HepG2 (cell line): ENCODE results near the gene TAF11. TPM values are rescaled to one million over a fixed set of nuclear protein-coding genes. Genes with fewer than 3 reads are reported as not detected.
A peak's percentile ranks its signal among the peaks of the same experiment; 100 is the strongest.

ENCODE experiments used
- ATM ChIP-seq: fragments of 450-650 bp; IDR thresholded peaks from 2 replicates; pipeline ENCODE4 v1.7.1; 2017; ENCODE audit warnings: mild to moderate bottlenecking, borderline replicate concordance
- CBX1 ChIP-seq: IDR thresholded peaks from one replicate; pipeline ENCODE4 v1.6.1; 2016; ENCODE audit warnings: antibody characterized with exemption, low read depth
- CEBPG ChIP-seq: IDR thresholded peaks from 2 replicates; pipeline ENCODE4 v1.6.1; 2016
- HOXA9 ChIP-seq: sonication (generic); formaldehyde crosslinking; IDR thresholded peaks from 2 replicates; pipeline ENCODE4 v1.8.1; 2022; ENCODE audit warnings: missing genetic modification reagents, mild to moderate bottlenecking, moderate library complexity, borderline replicate concordance
- KAT7 ChIP-seq: IDR thresholded peaks from 2 replicates; pipeline ENCODE4 v1.6.1; 2018; ENCODE audit warnings: borderline replicate concordance, missing compliant biosample characterization
- RFXANK ChIP-seq: IDR thresholded peaks from 2 replicates; pipeline ENCODE4 v1.6.1; 2016
- SSRP1 ChIP-seq: IDR thresholded peaks from 2 replicates; pipeline ENCODE4 v1.6.1; 2016; ENCODE audit warnings: control low read depth
- TFDP2 ChIP-seq: sonication (generic); formaldehyde crosslinking; IDR thresholded peaks from 2 replicates; pipeline ENCODE4 v1.4.0; 2020; ENCODE audit warnings: missing genetic modification reagents
- ZBTB21 ChIP-seq: sonication (generic); formaldehyde crosslinking; IDR thresholded peaks from 2 replicates; pipeline ENCODE4 v1.4.0; 2020; ENCODE audit warnings: missing genetic modification reagents
- ZBTB39 ChIP-seq: sonication (generic); formaldehyde crosslinking; IDR thresholded peaks from 2 replicates; pipeline ENCODE4 v1.5.0; 2020; ENCODE audit warnings: missing genetic modification reagents
- ZNF205 ChIP-seq: IDR thresholded peaks from 2 replicates; pipeline ENCODE4 v1.6.1; 2018; ENCODE audit warnings: missing biosample characterization, missing genetic modification reagents
- ZNF768 ChIP-seq: sonication (generic); formaldehyde crosslinking; IDR thresholded peaks from 2 replicates; pipeline ENCODE4 v1.4.0; 2020; ENCODE audit warnings: missing genetic modification reagents
- ZNF781 ChIP-seq: sonication (generic); formaldehyde crosslinking; IDR thresholded peaks from 2 replicates; pipeline ENCODE4 v1.5.1; 2020; ENCODE audit warnings: borderline replicate concordance, mild to moderate bottlenecking, missing genetic modification reagents; ENCODE audit errors: not compliant biosample characterization
- ZNF878 ChIP-seq: sonication (generic); formaldehyde crosslinking; IDR thresholded peaks from 2 replicates; pipeline ENCODE4 v1.8.1; 2023; ENCODE audit warnings: mild to moderate bottlenecking, missing genetic modification reagents, moderate library complexity
- polyA plus RNA-seq, 8 experiments: library from polyadenylated mRNA; depleted of rRNA in 3 of 8; stranded (reverse) in 7 of 8; unstranded in 1 of 8; fragments of >200 nt; fragmentation: Illumina TruSeq in 4 of 8; extraction: Trizol in 4 of 8; gene quantifications; 2 replicates each; pipeline versions ENCODE4 v1.2.1 to v1.2.3, GENCODE V29; 2011 to 2016; ENCODE audit warnings: low read depth in 4 of 8, missing spikeins in 1 of 8, mixed read lengths in 1 of 8; ENCODE audit not compliant: insufficient read depth in 1 of 8
- total RNA-seq, 5 experiments: library from RNA; depleted of rRNA; stranded (reverse); fragments of >200 nt; fragmentation: Illumina TruSeq; extraction: Trizol; gene quantifications; 2 replicates each; pipeline ENCODE4 v1.2.3, GENCODE V29; 2016; ENCODE audit warnings: low read depth in 1 of 5
- TF ChIP-seq, protein P1 (sequence below): sonication (generic); formaldehyde crosslinking; IDR thresholded peaks from 2 replicates; pipeline ENCODE4 v1.4.0; 2020; ENCODE audit warnings: missing genetic modification reagents, borderline replicate concordance
- TF ChIP-seq, protein P2 (sequence below): sonication (generic); formaldehyde crosslinking; IDR thresholded peaks from 2 replicates; pipeline ENCODE4 v1.4.0; 2020; ENCODE audit warnings: mild to moderate bottlenecking, missing genetic modification reagents, borderline replicate concordance

The TAF11 gene
- total and polyA plus RNA-seq, 2 of the 13 experiments (the other 11 are each of a cell fraction or from before 2014, with no cell fraction given): 35.4 to 73.6 TPM

DNA sequence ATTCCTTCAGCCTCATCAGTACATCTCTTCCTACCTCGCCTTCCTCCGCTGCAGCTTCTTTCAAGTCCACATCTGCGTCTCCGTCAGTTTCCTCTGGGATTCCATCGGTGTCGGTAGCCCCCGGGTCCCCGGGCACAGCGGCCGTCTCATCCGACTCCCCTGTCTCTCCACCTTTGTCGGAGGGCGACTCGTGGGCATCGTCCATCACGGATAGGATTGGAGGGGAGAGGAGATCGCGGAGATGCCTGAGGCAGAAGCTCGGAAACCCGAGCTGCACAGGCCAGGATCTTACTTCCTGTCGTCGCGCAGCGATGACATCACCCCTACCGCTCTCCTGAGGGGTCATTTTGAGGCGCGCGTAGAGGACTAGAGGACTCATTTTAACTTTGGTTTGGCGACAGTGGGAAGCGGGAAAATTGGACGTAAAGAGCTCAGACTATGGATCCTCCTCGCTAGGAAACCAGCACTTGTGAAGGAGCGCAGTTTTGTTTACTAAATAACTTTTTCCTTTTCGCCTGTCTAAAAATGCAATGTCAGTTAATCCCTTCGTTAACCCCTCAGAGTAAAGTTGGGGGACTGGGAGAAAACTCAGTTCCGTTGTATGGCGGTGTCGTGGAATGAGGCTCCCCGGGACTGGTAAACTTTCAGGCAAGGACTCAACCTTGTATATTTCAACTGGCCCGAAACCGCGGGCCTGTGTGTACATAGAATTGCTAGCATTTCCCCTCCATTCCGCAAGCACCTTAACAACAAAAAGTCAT lies at the start of gene TAF11 (continued):
- TF ChIP-seq ZBTB39 (CRISPR knock-in tag) (no peak), ZNF768 (CRISPR knock-in tag) (peak; percentile 60; the same call in 1 of the 2 replicates), ZBTB21 (CRISPR knock-in tag) (peak; percentile 80; the same call in 1 of the 2 replicates), SSRP1 (peak; percentile 79; the same call in 1 of the 2 replicates), CEBPG (CRISPR knock-in tag) (peak; percentile 63; the same call in 1 of the 2 replicates), KAT7 (CRISPR knock-in tag) (peak; percentile 90; the same call in 1 of the 2 replicates), HOXA9 (CRISPR knock-in tag) (peak; percentile 83), TFDP2 (CRISPR knock-in tag) (peak; percentile 98), ZNF878 (peak; percentile 95), RFXANK (CRISPR knock-in tag) (no peak), ATM (no peak), ZNF205 (CRISPR knock-in tag) (peak; percentile 89; the same call in 1 of the 2 replicates), CBX1 (no peak), ZNF781 (no peak)
- TF ChIP-seq, protein P1, sequence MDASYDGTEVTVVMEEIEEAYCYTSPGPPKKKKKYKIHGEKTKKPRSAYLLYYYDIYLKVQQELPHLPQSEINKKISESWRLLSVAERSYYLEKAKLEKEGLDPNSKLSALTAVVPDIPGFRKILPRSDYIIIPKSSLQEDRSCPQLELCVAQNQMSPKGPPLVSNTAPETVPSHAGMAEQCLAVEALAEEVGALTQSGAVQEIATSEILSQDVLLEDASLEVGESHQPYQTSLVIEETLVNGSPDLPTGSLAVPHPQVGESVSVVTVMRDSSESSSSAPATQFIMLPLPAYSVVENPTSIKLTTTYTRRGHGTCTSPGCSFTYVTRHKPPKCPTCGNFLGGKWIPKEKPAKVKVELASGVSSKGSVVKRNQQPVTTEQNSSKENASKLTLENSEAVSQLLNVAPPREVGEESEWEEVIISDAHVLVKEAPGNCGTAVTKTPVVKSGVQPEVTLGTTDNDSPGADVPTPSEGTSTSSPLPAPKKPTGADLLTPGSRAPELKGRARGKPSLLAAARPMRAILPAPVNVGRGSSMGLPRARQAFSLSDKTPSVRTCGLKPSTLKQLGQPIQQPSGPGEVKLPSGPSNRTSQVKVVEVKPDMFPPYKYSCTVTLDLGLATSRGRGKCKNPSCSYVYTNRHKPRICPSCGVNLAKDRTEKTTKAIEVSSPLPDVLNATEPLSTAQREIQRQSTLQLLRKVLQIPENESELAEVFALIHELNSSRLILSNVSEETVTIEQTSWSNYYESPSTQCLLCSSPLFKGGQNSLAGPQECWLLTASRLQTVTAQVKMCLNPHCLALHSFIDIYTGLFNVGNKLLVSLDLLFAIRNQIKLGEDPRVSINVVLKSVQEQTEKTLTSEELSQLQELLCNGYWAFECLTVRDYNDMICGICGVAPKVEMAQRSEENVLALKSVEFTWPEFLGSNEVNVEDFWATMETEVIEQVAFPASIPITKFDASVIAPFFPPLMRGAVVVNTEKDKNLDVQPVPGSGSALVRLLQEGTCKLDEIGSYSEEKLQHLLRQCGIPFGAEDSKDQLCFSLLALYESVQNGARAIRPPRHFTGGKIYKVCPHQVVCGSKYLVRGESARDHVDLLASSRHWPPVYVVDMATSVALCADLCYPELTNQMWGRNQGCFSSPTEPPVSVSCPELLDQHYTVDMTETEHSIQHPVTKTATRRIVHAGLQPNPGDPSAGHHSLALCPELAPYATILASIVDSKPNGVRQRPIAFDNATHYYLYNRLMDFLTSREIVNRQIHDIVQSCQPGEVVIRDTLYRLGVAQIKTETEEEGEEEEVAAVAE: peak; percentile 93
- TF ChIP-seq, protein P2, sequence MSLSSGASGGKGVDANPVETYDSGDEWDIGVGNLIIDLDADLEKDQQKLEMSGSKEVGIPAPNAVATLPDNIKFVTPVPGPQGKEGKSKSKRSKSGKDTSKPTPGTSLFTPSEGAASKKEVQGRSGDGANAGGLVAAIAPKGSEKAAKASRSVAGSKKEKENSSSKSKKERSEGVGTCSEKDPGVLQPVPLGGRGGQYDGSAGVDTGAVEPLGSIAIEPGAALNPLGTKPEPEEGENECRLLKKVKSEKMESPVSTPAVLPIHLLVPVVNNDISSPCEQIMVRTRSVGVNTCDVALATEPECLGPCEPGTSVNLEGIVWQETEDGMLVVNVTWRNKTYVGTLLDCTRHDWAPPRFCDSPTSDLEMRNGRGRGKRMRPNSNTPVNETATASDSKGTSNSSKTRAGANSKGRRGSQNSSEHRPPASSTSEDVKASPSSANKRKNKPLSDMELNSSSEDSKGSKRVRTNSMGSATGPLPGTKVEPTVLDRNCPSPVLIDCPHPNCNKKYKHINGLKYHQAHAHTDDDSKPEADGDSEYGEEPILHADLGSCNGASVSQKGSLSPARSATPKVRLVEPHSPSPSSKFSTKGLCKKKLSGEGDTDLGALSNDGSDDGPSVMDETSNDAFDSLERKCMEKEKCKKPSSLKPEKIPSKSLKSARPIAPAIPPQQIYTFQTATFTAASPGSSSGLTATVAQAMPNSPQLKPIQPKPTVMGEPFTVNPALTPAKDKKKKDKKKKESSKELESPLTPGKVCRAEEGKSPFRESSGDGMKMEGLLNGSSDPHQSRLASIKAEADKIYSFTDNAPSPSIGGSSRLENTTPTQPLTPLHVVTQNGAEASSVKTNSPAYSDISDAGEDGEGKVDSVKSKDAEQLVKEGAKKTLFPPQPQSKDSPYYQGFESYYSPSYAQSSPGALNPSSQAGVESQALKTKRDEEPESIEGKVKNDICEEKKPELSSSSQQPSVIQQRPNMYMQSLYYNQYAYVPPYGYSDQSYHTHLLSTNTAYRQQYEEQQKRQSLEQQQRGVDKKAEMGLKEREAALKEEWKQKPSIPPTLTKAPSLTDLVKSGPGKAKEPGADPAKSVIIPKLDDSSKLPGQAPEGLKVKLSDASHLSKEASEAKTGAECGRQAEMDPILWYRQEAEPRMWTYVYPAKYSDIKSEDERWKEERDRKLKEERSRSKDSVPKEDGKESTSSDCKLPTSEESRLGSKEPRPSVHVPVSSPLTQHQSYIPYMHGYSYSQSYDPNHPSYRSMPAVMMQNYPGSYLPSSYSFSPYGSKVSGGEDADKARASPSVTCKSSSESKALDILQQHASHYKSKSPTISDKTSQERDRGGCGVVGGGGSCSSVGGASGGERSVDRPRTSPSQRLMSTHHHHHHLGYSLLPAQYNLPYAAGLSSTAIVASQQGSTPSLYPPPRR (CRISPR knock-in tag): no peak
